ENCODE measurements around the gene PANK1.

PANK1 gene

DNA sequence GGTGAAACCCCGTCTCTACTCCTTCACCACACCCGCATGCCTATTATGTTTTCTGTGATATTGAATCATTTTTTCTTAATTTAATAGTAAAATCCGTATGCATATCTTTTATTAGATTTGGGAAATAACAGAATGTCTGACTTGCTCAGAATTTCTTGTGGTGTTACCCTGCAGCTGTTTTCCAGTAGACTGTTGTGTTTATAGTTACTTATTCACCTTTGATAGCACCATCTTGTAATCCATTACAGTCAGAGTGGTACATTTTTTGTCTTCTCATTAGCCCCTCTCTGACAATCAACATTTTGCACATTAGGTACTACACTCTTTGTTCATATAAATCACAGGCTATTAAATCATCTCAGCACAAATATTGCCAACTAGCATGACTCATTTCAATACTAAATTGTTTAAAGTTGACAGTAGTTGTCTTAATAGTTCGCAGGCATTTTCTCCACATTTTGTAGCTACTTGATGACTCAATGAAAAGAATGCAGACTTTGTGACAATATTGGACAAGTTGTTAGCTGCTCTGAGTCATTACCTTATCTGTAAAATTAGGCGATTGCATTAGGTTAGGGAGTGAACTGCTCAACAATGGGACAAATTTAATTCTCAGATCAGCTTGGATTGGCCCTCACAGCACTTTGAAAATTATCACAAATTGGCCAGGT, 91.8 kb downstream of the PANK1 start:
- Histone ChIP-seq H3K9ac (ENCODE audit: low read length) (no peak overlapping the region), H3K4me1 (ENCODE audit: low read length) (no peaks in the 10 kb centered on the region), H3K9me3 (replicated peaks; ENCODE audit: insufficient read depth, low read length) (no peaks in the 10 kb centered on the region), H2AFZ (ENCODE audit: low read length) (no peak overlapping the region), H4K20me1 (ENCODE audit: insufficient read depth, low read length) (no peaks in the 10 kb centered on the region), H3K27me3 (replicated peaks; ENCODE audit: insufficient read depth, low read length) (no peaks in the 10 kb centered on the region), H3K9me2 (replicated peaks; ENCODE audit: insufficient read depth, low read length) (no peaks in the 10 kb centered on the region), H3K79me2 (ENCODE audit: low read length) (no peaks in the 10 kb centered on the region), H3K27ac (ENCODE audit: low read length) (no peak overlapping the region), H3F3A (ENCODE audit: insufficient read depth, low read length) (no peaks in the 10 kb centered on the region), H3K4me3 (ENCODE audit: low read length) (no peak overlapping the region), H3K4me2 (ENCODE audit: low read depth, low read length) (no peak overlapping the region), H3K36me3 (replicated peaks; ENCODE audit: insufficient read depth, low read length) (no peaks in the 10 kb centered on the region)
- DNase-seq: no peak
- TF ChIP-seq, protein P1, sequence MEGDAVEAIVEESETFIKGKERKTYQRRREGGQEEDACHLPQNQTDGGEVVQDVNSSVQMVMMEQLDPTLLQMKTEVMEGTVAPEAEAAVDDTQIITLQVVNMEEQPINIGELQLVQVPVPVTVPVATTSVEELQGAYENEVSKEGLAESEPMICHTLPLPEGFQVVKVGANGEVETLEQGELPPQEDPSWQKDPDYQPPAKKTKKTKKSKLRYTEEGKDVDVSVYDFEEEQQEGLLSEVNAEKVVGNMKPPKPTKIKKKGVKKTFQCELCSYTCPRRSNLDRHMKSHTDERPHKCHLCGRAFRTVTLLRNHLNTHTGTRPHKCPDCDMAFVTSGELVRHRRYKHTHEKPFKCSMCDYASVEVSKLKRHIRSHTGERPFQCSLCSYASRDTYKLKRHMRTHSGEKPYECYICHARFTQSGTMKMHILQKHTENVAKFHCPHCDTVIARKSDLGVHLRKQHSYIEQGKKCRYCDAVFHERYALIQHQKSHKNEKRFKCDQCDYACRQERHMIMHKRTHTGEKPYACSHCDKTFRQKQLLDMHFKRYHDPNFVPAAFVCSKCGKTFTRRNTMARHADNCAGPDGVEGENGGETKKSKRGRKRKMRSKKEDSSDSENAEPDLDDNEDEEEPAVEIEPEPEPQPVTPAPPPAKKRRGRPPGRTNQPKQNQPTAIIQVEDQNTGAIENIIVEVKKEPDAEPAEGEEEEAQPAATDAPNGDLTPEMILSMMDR (IDR thresholded peaks at IDR 0.05; ENCODE audit: low read length): no peak
- no peak for TF ChIP-seq EZH2 (optimal IDR thresholded peaks at IDR 0.05; ENCODE audit: low read depth, low read length)
- TF ChIP-seq EZH2phosphoT487 (IDR thresholded peaks at IDR 0.05; ENCODE audit: low read length): no peak

DNA sequence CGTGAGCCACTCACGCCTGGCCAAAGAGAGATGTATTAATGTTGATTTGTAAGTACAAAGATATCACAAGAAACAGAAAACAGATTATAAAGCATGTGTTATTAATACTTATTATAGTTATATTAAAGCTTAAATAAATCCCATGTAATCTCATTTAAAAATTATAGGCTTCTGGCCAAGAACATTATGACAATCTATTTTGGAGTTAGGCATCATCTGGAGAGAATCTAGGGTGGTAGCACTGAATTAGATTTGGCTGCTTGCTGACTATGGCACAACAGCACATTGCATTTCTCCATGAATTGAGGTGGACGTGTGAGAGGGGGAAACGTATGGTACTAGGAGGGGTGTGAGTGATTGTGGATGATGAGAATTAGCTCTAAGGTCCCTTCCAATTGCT, 92.8 kb downstream of the PANK1 start:
- no peak overlapping the region for H3K9ac ChIP-seq (ENCODE audit: low read length)
- H4K20me1 ChIP-seq (ENCODE audit: insufficient read depth, low read length): no peaks in the 10 kb centered on the region
- H3K79me2 ChIP-seq (ENCODE audit: low read length): no peaks in the 10 kb centered on the region
- no peaks in the 10 kb centered on the region for H3K4me1 ChIP-seq (ENCODE audit: low read length)
- no peak overlapping the region for H3K27ac ChIP-seq (ENCODE audit: low read length)
- no peak overlapping the region for H3K4me2 ChIP-seq (ENCODE audit: low read depth, low read length)
- H3K9me3 ChIP-seq (replicated peaks; ENCODE audit: insufficient read depth, low read length): no peaks in the 10 kb centered on the region
- H3K4me3 ChIP-seq (ENCODE audit: low read length): no peak overlapping the region
- TF ChIP-seq, protein P1 (IDR thresholded peaks at IDR 0.05; ENCODE audit: low read length): no peak
- TF ChIP-seq EZH2phosphoT487 (IDR thresholded peaks at IDR 0.05; ENCODE audit: low read length) (no peak), EZH2 (optimal IDR thresholded peaks at IDR 0.05; ENCODE audit: low read depth, low read length) (no peak)
- H3F3A ChIP-seq (ENCODE audit: insufficient read depth, low read length): no peaks in the 10 kb centered on the region
- no peaks in the 10 kb centered on the region for H3K9me2 ChIP-seq (replicated peaks; ENCODE audit: insufficient read depth, low read length)
- H3K27me3 ChIP-seq (replicated peaks; ENCODE audit: insufficient read depth, low read length): no peaks in the 10 kb centered on the region
- no peak for DNase-seq
- no peaks in the 10 kb centered on the region for H3K36me3 ChIP-seq (replicated peaks; ENCODE audit: insufficient read depth, low read length)
- H2AFZ ChIP-seq (ENCODE audit: low read length): no peak overlapping the region

DNA sequence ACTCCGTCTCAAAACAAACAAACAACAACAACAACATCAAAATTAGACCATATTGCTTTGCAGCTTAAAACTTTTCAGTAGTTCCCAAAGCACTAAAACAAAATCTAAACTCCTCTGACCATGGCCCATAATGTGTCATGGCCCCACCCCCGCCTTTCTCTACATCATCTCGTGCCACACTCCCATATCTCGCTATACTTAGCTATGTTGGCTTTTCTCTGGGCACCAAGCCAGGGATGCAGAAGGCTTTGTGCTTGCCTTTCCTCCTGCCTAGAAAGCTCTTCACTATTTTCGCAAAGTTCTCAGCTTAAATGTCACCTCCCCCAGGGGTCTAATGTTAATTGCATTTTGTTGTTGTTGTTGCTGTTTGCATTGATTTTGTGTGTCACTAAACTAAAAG, 94.5 kb downstream of the PANK1 start:
- no peak overlapping the region for H2AFZ ChIP-seq (ENCODE audit: low read length)

More for the DNA sequence above, 94.5 kb downstream of the PANK1 start:
- DNase-seq: no peak
- H3K4me1 ChIP-seq (ENCODE audit: low read length): no peaks in the 10 kb centered on the region
- no peaks in the 10 kb centered on the region for H3K9me2 ChIP-seq (replicated peaks; ENCODE audit: insufficient read depth, low read length)
- no peak overlapping the region for H3K27ac ChIP-seq (ENCODE audit: low read length)
- no peaks in the 10 kb centered on the region for H3K36me3 ChIP-seq (replicated peaks; ENCODE audit: insufficient read depth, low read length)
- H3K4me2 ChIP-seq (ENCODE audit: low read depth, low read length): no peak overlapping the region
- H3K9ac ChIP-seq (ENCODE audit: low read length): no peak overlapping the region
- H3K27me3 ChIP-seq (replicated peaks; ENCODE audit: insufficient read depth, low read length): no peaks in the 10 kb centered on the region
- TF ChIP-seq EZH2 (optimal IDR thresholded peaks at IDR 0.05; ENCODE audit: low read depth, low read length): no peak
- TF ChIP-seq, protein P1 (IDR thresholded peaks at IDR 0.05; ENCODE audit: low read length): no peak
- TF ChIP-seq EZH2phosphoT487 (IDR thresholded peaks at IDR 0.05; ENCODE audit: low read length): no peak
- no peak overlapping the region for H3K4me3 ChIP-seq (ENCODE audit: low read length)
- no peaks in the 10 kb centered on the region for H3F3A ChIP-seq (ENCODE audit: insufficient read depth, low read length)
- H3K79me2 ChIP-seq (ENCODE audit: low read length): no peaks in the 10 kb centered on the region
- no peaks in the 10 kb centered on the region for H4K20me1 ChIP-seq (ENCODE audit: insufficient read depth, low read length)
- no peaks in the 10 kb centered on the region for H3K9me3 ChIP-seq (replicated peaks; ENCODE audit: insufficient read depth, low read length)
